ENCODE results near the gene RBM33.

- TF ChIP-seq, protein P1, sequence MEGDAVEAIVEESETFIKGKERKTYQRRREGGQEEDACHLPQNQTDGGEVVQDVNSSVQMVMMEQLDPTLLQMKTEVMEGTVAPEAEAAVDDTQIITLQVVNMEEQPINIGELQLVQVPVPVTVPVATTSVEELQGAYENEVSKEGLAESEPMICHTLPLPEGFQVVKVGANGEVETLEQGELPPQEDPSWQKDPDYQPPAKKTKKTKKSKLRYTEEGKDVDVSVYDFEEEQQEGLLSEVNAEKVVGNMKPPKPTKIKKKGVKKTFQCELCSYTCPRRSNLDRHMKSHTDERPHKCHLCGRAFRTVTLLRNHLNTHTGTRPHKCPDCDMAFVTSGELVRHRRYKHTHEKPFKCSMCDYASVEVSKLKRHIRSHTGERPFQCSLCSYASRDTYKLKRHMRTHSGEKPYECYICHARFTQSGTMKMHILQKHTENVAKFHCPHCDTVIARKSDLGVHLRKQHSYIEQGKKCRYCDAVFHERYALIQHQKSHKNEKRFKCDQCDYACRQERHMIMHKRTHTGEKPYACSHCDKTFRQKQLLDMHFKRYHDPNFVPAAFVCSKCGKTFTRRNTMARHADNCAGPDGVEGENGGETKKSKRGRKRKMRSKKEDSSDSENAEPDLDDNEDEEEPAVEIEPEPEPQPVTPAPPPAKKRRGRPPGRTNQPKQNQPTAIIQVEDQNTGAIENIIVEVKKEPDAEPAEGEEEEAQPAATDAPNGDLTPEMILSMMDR (IDR thresholded peaks at IDR 0.05; ENCODE audit: low read length), result no peak
- no peak for TF ChIP-seq EZH2 (IDR thresholded peaks at IDR 0.05; ENCODE audit: borderline replicate concordance, low read length)
These were observed 169.3 kb downstream of the RBM33 start for GRCh38 chr7:155813546-155814315.
